ENCODE measurements around the gene LMX1A. TPM values are rescaled to one million over a fixed set of nuclear protein-coding genes. Genes with fewer than 3 reads are reported as not detected.

LMX1A gene
- total and polyA plus RNA-seq, 12 donors: 0.08 TPM; not detected in 11

DNA sequence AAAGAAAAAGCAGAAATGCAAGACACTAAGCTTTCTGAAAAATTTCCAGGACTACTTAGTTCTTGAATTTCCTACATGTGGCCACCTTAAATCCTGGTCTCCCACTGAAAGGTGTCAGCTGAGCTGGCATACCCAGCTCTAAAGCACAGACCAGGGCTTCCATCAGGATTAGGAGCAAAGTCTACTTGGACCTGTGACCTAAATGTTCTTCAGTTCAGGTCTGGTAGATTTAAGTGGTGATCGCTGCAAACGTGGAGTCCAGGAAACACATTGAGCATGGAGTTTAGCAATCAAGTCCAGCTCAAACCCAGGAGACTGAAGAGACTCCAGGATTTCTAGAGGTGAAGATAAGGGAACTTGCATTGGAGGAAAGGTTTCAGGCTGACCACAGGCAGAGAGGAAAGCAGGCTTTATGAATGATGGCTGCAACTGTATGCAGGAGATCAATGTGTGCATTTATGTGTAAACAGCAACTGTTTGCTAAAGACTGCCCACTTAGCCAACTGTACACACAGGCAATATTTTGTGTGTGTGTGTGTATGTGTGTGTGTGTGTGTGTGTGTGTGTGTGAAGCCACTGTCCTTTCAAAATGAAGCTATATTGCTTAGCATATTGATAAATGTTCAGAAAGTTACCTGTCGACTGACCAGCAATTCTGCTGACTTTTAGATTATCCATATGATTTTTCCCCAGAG lies 75.2 kb downstream of the LMX1A start:
- WGBS, 4 donors: 66 to 76% (median 70%) methylated on average over 3 of the region's 3 CpGs
- peaks cover 9% of the 10 kb centered on the region for H3K27me3 ChIP-seq
- no peak for TF ChIP-seq POLR2A (IDR thresholded peaks at IDR 0.05)
- TF ChIP-seq, protein P1, sequence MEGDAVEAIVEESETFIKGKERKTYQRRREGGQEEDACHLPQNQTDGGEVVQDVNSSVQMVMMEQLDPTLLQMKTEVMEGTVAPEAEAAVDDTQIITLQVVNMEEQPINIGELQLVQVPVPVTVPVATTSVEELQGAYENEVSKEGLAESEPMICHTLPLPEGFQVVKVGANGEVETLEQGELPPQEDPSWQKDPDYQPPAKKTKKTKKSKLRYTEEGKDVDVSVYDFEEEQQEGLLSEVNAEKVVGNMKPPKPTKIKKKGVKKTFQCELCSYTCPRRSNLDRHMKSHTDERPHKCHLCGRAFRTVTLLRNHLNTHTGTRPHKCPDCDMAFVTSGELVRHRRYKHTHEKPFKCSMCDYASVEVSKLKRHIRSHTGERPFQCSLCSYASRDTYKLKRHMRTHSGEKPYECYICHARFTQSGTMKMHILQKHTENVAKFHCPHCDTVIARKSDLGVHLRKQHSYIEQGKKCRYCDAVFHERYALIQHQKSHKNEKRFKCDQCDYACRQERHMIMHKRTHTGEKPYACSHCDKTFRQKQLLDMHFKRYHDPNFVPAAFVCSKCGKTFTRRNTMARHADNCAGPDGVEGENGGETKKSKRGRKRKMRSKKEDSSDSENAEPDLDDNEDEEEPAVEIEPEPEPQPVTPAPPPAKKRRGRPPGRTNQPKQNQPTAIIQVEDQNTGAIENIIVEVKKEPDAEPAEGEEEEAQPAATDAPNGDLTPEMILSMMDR (IDR thresholded peaks at IDR 0.05): no peak
- no peaks in the 10 kb centered on the region for H3K4me1 ChIP-seq (replicated peaks in 1 of 2)
- no peak overlapping the region for H3K27ac ChIP-seq
- H3K9me3 ChIP-seq (replicated peaks in 1 of 3): no peaks in the 10 kb centered on the region
- no peak overlapping the region for H3K4me3 ChIP-seq
- no peaks in the 10 kb centered on the region for H3K36me3 ChIP-seq (replicated peaks in 1 of 2)
- intact Hi-C loops (cut with DNase I): no loop called here
- DNase-seq: no peak

DNA sequence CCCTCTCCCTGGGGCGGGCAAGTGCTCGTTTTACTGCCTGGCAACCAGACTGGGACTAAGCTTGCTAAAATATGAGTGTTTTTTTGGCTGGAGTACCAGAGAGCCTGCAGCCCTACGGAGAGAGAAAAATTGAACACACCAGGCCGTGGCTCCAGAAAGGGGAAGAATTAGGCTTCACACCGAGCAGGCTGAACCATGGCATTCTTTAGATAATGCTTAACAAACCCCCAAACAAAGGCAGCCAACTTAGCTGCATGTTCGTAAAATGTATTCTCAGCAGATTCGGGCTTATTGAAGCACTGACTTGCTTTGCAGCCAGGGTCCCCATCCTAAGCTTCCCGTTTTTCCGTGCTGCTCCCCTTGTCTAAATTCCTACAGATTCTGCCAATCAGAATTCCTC lies 76.6 kb downstream of the LMX1A start:
- Histone ChIP-seq H3K4me3 (no peak overlapping the region), H3K4me1 (replicated peaks in 1 of 2) (no peaks in the 10 kb centered on the region), H3K9me3 (replicated peaks in 1 of 3) (no peaks in the 10 kb centered on the region), H3K27ac (no peak overlapping the region), H3K36me3 (replicated peaks in 1 of 2) (no peaks in the 10 kb centered on the region), H3K27me3 (peaks cover 9% of the 10 kb centered on the region)
- no peak for DNase-seq
- TF ChIP-seq, protein P1 (IDR thresholded peaks at IDR 0.05): no peak
- TF ChIP-seq POLR2A (IDR thresholded peaks at IDR 0.05): no peak
- WGBS, 4 donors: 48 to 55% (median 48%) methylated on average over 9 of the region's 9 CpGs
- intact Hi-C loops (cut with DNase I): no loop called here

DNA sequence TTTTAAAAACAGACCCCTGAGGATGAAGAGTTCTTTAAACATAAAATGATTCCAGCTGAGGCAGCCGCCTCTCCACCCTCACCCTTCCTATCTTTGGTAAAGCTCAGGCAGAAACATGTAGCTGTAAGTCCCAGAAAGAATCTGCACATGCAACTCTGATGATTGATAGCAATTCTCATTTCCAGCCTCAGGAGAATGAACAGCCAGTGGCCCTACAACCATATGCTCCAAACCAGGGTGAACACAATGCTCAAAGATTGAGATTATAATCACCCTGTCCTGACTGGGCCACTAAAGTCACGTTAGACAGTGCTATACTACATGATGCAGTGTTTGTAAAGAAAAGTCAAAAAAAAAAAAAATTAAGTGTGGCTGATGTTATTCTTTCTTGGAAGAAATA lies 80.2 kb downstream of the LMX1A start:
- H3K36me3 ChIP-seq (replicated peaks in 1 of 2): no peaks in the 10 kb centered on the region
- H3K4me1 ChIP-seq (replicated peaks in 1 of 2): no peaks in the 10 kb centered on the region
- no peak for DNase-seq
- no peaks in the 10 kb centered on the region for H3K9me3 ChIP-seq (replicated peaks in 1 of 3)
- no peaks in the 10 kb centered on the region for H3K27me3 ChIP-seq
- intact Hi-C loops (cut with DNase I): no loop called here
- TF ChIP-seq POLR2A (IDR thresholded peaks at IDR 0.05): no peak
- TF ChIP-seq, protein P1 (IDR thresholded peaks at IDR 0.05): no peak
- WGBS, 4 donors: 40 to 51% (median 46%) methylated on average over 2 of the region's 2 CpGs
- H3K27ac ChIP-seq: no peak overlapping the region
- no peak overlapping the region for H3K4me3 ChIP-seq

DNA sequence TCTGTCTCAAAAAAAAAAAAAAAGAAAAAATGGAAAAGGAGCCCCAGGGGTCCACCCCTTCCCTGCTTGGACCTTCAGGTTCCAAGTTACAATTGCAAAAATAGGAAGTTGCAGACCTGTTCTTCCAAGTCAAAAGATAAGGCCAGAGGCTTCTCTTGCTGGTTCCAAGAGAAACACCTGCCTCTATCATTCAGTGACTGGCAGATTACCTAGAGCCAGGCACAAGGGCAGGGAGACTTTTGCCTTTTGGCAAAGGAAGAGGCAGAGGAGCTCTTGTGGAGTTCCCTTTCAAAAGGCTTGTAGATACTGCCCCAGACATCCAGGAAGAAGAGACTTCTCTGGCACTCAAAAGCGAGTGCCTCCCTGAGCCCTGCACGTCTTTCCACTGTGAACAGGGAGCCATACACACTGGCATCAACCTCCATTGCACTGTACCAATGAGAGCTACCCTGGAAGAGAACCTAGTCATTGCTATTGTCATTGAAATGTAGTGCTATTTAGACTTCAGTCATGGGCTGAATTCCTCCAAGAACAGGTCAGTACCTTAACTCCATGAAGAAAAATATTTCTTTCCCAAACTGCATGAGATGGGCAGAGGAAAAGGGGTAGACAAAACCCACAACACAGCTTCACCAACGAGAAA lies 91.2 kb downstream of the LMX1A start:
- Histone ChIP-seq H3K36me3 (replicated peaks in 1 of 2) (no peaks in the 10 kb centered on the region), H3K27ac (no peak overlapping the region), H3K4me3 (no peak overlapping the region), H3K4me1 (replicated peaks in 1 of 2) (no peaks in the 10 kb centered on the region), H3K27me3 (no peaks in the 10 kb centered on the region), H3K9me3 (replicated peaks in 1 of 3) (no peaks in the 10 kb centered on the region)
- DNase-seq: no peak
- intact Hi-C loops (cut with DNase I): no loop called here
- WGBS, 4 donors: 59 to 70% (median 64%) methylated on average over 3 of the region's 3 CpGs
- TF ChIP-seq, protein P1 (IDR thresholded peaks at IDR 0.05): no peak
- no peak for TF ChIP-seq POLR2A (IDR thresholded peaks at IDR 0.05)

Measured in adrenal gland (tissue), 12 donors.